Choroid plexus epithelial cell (primary cell): ENCODE results near the gene HCAR3.
"Not testable (repeated sequence)": the region's sequence is repeated elsewhere in the genome, so short reads cannot be mapped to it uniquely, and the experiment has no call there.

Source experiments
- DNase-seq: peaks from one replicate; pipeline ENCODE4 v3.0.0-alpha.2; 2010; ENCODE audit warnings: low read depth
- H3K4me3 ChIP-seq: 2 replicates; pipeline ENCODE4 v1.5.1; 2011; ENCODE audit warnings: low read depth, mild to moderate bottlenecking, control low read depth, low read length, moderate library complexity
- CTCF ChIP-seq: conservative IDR thresholded peaks from 2 replicates; pipeline ENCODE4 v1.5.1; 2011; ENCODE audit warnings: low read depth, mild to moderate bottlenecking, control low read depth, inconsistent platforms, low read length, moderate library complexity

Gene HCAR3

DNA sequence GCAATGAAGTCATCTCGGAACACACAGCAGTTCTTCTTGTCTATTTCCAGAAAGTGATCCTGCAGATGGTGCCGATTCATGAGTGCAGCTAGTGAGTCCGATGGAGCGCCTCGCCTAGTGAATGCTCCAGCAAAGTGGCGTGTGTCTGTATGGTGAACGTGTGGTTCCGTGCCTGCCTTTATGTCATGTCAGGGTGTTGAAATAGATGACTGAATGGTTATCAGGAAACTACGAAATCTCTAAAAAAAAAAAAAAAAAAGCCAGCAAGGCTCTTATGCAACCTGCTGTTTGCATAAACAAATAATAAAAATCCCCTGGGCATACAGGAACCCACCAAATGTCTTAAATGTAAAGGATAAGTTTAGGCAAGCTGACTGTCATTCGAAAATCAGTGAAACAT is at the start of gene HCAR3:
HCAR3 (minus strand) TSS at position 154 of the 400 bp plus-strand sequence; CDS start at position 80, 74 bp downstream.
- H3K4me3 ChIP-seq, DNase-seq: not testable (repeated sequence)

- DNase-seq, result no peak
- TF ChIP-seq CTCF, result no peak
Measured at GRCh38 chr12:122757568-122757967, 41.0 kb upstream of the HCAR3 start.

DNA sequence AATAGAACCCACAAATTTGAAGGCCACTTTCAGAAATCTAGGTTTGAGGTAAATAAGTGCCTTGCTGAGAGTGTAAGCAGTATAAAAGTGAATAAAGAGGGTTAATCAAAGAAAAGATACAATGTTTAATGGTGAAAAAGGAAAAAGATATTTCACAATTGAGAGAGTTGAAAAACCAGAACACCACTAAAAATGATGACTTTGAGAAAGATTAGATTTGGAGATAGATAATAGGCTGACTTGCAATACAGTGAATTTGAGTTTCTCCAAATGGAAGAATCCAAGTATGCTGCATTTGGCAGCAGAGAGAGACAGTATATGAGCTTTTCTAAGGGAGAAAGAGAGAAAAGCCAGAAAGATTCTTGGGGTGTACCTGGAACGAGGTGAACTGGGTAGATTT is 38.2 kb upstream of the HCAR3 start:
- no peak for DNase-seq
- no peak for TF ChIP-seq CTCF
- H3K4me3 ChIP-seq, result no peak overlapping the region

More at GRCh38 chr12:122757568-122757967, 41.0 kb upstream of the HCAR3 start:
- no peak overlapping the region for H3K4me3 ChIP-seq

- peak overlapping the region; percentile 86 for H3K4me3 ChIP-seq
- peak; percentile 17 for DNase-seq
- no peak for TF ChIP-seq CTCF
Measured at GRCh38 chr12:122753319-122753650, 36.7 kb upstream of the HCAR3 start.

GRCh38 chr12:122752464-122753318 is 36.1 kb upstream of the HCAR3 start, which contains the start of gene DENR:
DENR (plus strand) TSS chr12:122752824; CDS start chr12:122753702, 878 bp downstream.
- peak within 1 kb of the TSS; percentile 86 for H3K4me3 ChIP-seq
- TF ChIP-seq CTCF, result peak; percentile 85
- peak; percentile 96 for DNase-seq

DNA sequence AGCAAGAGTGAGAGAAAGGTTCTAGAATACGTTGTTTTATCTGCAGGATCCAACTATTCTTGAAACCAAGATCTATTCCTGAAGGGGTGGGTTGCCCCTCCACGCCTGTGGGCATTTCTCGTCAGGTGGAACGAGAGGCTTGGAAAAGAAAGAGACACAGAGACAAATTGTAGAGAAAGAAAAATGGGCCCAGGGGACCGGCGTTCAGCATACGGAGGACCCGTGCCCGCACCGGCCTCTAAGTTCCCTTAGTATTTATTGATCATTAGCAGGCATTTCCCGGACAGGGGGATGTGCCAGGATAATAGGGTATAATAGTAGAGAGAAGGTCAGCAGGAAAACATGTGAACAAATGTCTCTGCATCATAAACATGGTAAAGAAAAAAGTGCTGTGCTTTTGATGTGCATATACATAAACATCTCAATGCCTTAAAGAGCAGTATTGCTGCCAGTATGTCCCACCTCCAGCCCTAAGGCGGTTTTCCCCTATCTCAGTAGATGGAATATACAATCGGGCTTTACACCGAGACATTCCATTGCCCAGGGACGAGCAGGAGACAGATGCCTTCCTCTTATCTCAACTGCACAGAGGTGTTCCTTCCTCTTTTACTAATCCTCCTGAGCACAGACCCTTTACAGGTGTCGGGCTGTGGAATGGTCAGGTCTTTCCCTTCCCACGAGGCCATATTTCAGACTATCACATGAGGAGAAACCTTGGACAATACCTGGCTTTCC is 34.3 kb upstream of the HCAR3 start:
- DNase-seq, H3K4me3 ChIP-seq: not testable (repeated sequence)

GRCh38 chr12:122749569-122750332 is 33.1 kb upstream of the HCAR3 start:
- H3K4me3 ChIP-seq, result no peak overlapping the region
- no peak for TF ChIP-seq CTCF
- no peak for DNase-seq
